Umbilical cord (tissue), 2 donors: Measurements from ENCODE around the gene SENP3. TPM values are rescaled to one million over a fixed set of nuclear protein-coding genes. Genes with fewer than 3 reads are reported as not detected.
"Not testable (repeated sequence)": the region's sequence is repeated elsewhere in the genome, so short reads cannot be mapped to it uniquely, and the experiment has no call there.

Experiments
- DNase-seq: peaks from one replicate; pipeline ENCODE4 v3.0.0-alpha.2; 2015; ENCODE audit warnings: low spot score
- total RNA-seq: library from RNA; depleted of rRNA; stranded (reverse); fragments of >200 nt; gene quantifications from one replicate; pipeline ENCODE4 v1.2.3, GENCODE V29; 2014; ENCODE audit warnings: low replicate concordance; ENCODE audit not compliant: insufficient read depth

SENP3 gene
- total RNA-seq, 1 donor from 2014 or later = 56.6 TPM

GRCh38 chr17:7592422-7593021 lies 30.8 kb downstream of the SENP3 start:
- no peak for DNase-seq

- DNase-seq = no peak
Measured at GRCh38 chr17:7593296-7593695, 31.6 kb downstream of the SENP3 start.

- DNase-seq = not testable (repeated sequence)
Measured at GRCh38 chr17:7597561-7597960, 35.8 kb downstream of the SENP3 start.

- no peak for DNase-seq
Measured at GRCh38 chr17:7606280-7606679, 44.6 kb downstream of the SENP3 start.

GRCh38 chr17:7610641-7611040 lies 48.9 kb downstream of the SENP3 start:
- DNase-seq = no peak

- no peak for DNase-seq
Measured at GRCh38 chr17:7611635-7612293, 50.0 kb downstream of the SENP3 start.

- DNase-seq = no peak
Measured at GRCh38 chr17:7612294-7612640, 50.5 kb downstream of the SENP3 start.

- no peak for DNase-seq
Measured at GRCh38 chr17:7613769-7614424, 52.2 kb downstream of the SENP3 start.

GRCh38 chr17:7614425-7615264 lies 52.9 kb downstream of the SENP3 start, which contains the start of gene FXR2:
Gene FXR2 (minus strand): TSS chr17:7614897. CDS start chr17:7614532, 365 bp downstream.
- peak; percentile 100 for DNase-seq

- DNase-seq = no peak
Measured at GRCh38 chr17:7615265-7615747, 53.6 kb downstream of the SENP3 start.

- DNase-seq = no peak
Measured at GRCh38 chr17:7618608-7619007, 56.9 kb downstream of the SENP3 start.

- DNase-seq = no peak
Measured at GRCh38 chr17:7620835-7621234, 59.1 kb downstream of the SENP3 start.

Other genes starting within 250 kb of the SENP3 start
- gene GPS2, start 246.6 kb upstream of the SENP3 start, total RNA-seq = 20.5 TPM
- gene NEURL4, start 232.6 kb upstream of the SENP3 start, total RNA-seq = 35.6 TPM
- 5.3 TPM for gene ACAP1, start 225.4 kb upstream of the SENP3 start, total RNA-seq
- gene KCTD11, start 209.8 kb upstream of the SENP3 start, total RNA-seq = 18.3 TPM
- not detected for gene TMEM95, start 206.8 kb upstream of the SENP3 start, total RNA-seq
- gene TNK1, start 180.8 kb upstream of the SENP3 start, total RNA-seq = 12.8 TPM
- gene PLSCR3, start 167.4 kb upstream of the SENP3 start, total RNA-seq = 21.9 TPM
- gene TMEM256, start 157.8 kb upstream of the SENP3 start, total RNA-seq = 89.3 TPM
- gene NLGN2, start 154.1 kb upstream of the SENP3 start, total RNA-seq = 4.8 TPM
- not detected for gene SPEM1, start 141.6 kb upstream of the SENP3 start, total RNA-seq
- gene SPEM2, start 136.3 kb upstream of the SENP3 start, total RNA-seq = not detected
- gene SPEM3, start 133.1 kb upstream of the SENP3 start, total RNA-seq = 0.96 TPM
- 1.9 TPM for gene TMEM102, start 126.5 kb upstream of the SENP3 start, total RNA-seq
- gene FGF11, start 122.4 kb upstream of the SENP3 start, total RNA-seq = 12.8 TPM
- 8.9 TPM for gene CHRNB1, start 116.9 kb upstream of the SENP3 start, total RNA-seq
- gene ZBTB4, start 82.3 kb upstream of the SENP3 start, total RNA-seq = 18.1 TPM
- gene SLC35G6, start 80.5 kb upstream of the SENP3 start, total RNA-seq = 0.24 TPM
- gene POLR2A, start 77.6 kb upstream of the SENP3 start, total RNA-seq = 40.7 TPM
- gene TNFSF12, start 12.9 kb upstream of the SENP3 start, total RNA-seq = 14.9 TPM
- gene TNFSF13, start 3.2 kb upstream of the SENP3 start, total RNA-seq = 7.7 TPM
- 8.4 TPM for gene CD68, start 17.7 kb downstream of the SENP3 start, total RNA-seq
- gene MPDU1, start 21.9 kb downstream of the SENP3 start, total RNA-seq = 38.0 TPM
- 1.9 TPM for gene SOX15, start 28.2 kb downstream of the SENP3 start, total RNA-seq
- gene FXR2, start 53.0 kb downstream of the SENP3 start, total RNA-seq = 32.7 TPM
- gene SAT2, start 65.9 kb downstream of the SENP3 start, total RNA-seq = 39.7 TPM
- gene SHBG, start 68.2 kb downstream of the SENP3 start, total RNA-seq = 3.9 TPM
- 2.6 TPM for gene ATP1B2, start 89.0 kb downstream of the SENP3 start, total RNA-seq
- 9.6 TPM for gene TP53, start 125.6 kb downstream of the SENP3 start, total RNA-seq
- gene WRAP53, start 126.6 kb downstream of the SENP3 start, total RNA-seq = 2.4 TPM
- gene EFNB3, start 143.3 kb downstream of the SENP3 start, total RNA-seq = 1.9 TPM
- gene DNAH2, start 155.8 kb downstream of the SENP3 start, total RNA-seq = not detected